HG03196 (cell line): ENCODE results near the gene BBIP1.
"Not testable (repeated sequence)": the region's sequence is repeated elsewhere in the genome, so short reads cannot be mapped to it uniquely, and the experiment has no call there.

Experiments used
- ATAC-seq: cut with Tn5 transposase; IDR thresholded peaks from one replicate; pipeline ENCODE4 v1.9.1; 2021; ENCODE audit not compliant: unreplicated experiment

BBIP1 gene

GRCh38 chr10:110923856-110924493, 5.0 kb upstream of the BBIP1 start:
- ATAC-seq, result peak; percentile 24

DNA sequence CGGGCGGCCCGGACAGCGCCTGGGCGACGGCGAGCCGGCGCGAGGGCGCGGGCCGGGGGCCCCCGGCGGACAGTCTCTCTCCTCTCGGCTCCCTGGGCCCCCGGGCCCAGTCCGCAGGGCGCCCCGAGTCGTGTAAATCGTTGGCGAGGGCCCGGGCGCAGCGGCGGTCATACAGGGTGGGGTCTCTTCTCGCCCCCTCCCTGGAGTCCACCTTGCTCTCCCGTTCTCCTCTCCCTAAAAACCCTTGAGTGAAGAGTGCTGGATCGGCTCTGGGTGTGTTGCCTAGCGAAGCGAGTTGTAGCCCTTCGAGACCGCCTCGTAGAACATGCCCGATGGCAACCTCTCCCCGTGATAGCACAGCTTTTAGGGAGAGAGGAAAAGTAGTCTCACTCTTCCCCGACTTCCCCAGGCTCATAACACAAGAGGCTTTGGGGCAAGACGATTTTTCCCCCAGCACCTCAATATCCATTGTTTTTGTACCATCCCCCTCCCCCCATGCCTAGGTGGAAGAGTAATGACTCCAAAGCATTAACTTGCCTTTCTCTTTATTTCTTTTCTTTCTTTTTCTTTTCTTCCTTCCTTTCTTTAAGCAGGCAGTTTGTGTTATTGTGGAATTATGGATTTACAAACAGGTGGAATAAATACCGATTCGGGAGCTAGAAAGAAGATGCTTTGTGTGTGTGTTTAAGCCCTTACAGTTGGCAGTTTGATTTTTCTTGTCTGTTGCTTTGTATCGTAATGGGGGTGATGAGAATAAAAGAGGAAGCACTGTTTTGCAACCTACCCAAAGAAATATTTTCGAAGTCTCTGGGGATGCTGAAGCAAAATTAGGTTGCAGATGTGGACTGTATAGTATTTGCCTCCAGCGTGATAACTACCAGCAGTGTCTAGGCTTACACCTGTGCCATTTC, 1.2 kb upstream of the BBIP1 start:
- ATAC-seq, result peak; percentile 20

DNA sequence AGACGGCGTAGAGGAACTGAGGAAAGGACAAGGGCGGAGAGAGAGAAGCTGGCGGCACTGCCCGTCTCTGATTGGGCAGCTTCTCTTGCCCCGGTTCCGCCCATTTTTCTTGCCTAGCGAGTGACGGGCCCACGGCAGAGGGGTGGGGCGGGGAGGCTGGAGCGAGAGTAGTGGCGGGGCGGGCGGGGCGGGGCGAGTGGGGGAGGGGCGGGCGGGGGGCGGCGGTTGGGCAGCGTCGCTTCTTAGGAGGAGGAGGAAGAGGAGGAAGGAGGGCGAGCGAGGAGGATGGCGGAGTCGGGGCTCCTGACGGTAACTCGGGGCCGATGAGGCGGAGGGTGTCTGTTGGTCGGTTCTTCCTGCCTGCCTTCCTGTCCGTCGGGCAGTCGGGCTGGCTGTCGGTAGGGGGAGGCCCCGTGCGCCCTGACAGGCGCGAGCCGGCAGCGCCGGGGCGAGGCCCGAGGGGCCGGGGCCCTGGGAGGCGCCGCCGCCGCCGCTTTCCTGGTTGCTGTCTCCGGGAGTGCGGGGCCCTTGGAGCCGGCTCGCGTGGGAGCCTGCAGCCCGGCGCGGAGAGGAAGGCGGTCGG, 460 bp upstream of the BBIP1 start, which contains the start of gene SHOC2:
SHOC2 (plus strand) TSS at position 256 of the 583 bp plus-strand sequence. CDS start 44,755 bp downstream, outside the sequence.
- ATAC-seq, result peak; percentile 21

DNA sequence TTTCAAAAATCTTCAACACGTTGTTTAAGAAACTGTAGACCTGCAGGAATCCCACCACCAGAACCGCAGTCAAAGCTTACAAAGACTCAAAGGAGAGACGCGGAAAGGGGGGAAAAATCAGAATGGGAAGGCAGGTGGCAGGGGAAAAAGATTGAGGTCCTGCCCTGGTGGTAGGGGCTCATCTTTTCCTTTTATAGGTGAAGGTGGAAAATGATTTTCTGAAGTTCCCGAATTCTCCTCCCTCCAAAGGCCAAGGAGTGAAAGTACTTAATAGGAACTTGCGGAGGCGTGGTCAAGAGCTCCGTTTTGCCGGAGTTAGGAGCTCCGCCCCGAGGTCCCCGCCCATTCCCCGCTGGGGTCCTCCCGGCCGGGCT, 724 bp downstream of the BBIP1 start:
- no peak for ATAC-seq

- ATAC-seq, result no peak
Measured at GRCh38 chr10:110916554-110917346, 2.2 kb downstream of the BBIP1 start.

DNA sequence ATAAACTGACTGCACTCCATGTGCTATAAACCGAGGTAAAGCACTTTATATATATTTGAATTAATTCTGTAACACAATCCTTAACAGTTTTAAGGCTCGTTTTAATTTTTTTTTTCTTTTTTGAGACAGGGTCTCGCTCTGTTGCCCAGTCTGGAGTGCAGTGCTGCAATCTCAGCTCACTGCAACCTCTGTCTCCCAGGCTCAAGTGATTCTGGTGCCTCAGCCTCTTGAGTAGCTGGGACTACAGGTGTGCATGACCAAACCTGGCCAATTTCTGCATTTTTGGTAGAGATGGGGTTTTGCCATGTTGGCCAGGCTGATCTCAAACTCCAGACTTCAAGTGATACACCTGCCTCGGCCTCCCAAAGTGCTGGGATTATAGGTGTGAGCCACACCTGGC, 3.4 kb downstream of the BBIP1 start:
- not testable (repeated sequence) for ATAC-seq

DNA sequence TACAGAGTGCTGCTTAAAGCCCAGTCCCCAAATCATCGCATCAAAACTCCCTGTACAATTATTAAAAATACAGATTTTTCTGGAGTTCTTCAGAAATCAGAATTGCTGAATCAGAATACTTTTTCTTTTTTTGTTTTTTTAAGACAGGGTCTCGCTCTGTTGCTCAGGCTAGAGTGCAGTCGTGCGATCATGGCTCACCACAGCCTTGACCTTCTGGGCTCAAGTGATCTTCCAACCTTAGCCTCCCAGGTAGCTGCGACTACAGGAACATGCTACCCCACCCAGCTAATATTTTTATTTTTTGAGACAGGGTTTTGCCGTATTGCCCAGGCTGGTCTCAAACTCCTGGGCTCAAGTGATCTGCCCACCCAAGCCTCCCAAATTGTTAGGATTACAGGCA, 3.9 kb downstream of the BBIP1 start:
- ATAC-seq, result no peak

DNA sequence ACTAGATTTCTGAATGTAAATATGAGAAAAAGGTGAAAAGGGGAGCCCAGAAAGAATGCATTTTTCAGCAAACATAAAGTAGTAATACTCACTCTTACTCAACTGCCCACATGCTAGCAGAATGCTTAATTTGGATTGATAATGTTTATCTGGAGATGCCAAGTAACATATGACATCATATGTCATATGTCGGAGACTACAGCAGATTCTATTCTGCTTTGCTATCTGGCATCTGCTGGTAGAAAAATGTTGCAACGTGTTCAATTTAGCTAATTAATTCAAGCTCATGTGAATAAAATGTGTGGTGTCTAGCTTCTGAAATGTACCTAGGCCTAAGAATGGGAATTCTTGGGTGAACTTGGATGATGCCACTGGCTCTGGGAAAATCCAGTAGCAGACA, 4.5 kb downstream of the BBIP1 start:
- ATAC-seq, result no peak

DNA sequence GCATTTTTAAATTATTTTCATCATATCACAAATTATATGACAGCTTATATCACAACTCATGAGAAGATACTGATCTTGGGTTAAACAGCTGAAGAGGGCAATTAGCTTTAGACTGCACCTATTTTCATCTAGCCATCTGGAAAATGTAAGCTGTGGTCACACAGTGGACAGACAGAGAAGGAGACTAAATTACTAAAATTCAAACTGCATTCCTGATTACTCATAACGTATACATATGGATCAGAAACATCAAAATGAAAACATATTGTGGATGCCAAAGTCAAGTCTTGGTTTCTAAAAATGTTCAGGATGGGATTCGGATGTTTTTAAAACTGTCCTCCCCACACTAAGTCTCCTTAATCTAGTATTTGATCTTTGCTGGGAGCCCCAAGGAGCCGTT, 6.6 kb downstream of the BBIP1 start:
- ATAC-seq, result no peak

DNA sequence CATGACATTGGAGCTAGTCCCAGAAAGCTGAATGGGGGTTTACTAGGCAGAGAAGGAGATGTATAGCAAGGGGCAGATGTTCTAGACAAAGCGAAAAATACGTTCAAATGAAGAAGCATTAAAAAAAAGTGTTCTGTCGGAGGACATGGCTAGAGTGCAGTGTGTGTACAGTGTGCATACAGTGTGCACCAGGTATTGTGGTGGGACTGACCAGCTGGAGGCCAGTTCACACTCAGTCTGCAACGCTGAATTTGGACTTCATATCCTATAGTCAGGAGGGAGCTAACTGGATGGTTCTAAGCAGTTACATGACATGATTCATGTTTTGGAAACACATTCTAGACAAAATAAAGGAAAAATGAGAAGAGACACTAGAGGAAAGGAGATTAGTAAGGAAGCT, 8.8 kb downstream of the BBIP1 start:
- ATAC-seq, result no peak

DNA sequence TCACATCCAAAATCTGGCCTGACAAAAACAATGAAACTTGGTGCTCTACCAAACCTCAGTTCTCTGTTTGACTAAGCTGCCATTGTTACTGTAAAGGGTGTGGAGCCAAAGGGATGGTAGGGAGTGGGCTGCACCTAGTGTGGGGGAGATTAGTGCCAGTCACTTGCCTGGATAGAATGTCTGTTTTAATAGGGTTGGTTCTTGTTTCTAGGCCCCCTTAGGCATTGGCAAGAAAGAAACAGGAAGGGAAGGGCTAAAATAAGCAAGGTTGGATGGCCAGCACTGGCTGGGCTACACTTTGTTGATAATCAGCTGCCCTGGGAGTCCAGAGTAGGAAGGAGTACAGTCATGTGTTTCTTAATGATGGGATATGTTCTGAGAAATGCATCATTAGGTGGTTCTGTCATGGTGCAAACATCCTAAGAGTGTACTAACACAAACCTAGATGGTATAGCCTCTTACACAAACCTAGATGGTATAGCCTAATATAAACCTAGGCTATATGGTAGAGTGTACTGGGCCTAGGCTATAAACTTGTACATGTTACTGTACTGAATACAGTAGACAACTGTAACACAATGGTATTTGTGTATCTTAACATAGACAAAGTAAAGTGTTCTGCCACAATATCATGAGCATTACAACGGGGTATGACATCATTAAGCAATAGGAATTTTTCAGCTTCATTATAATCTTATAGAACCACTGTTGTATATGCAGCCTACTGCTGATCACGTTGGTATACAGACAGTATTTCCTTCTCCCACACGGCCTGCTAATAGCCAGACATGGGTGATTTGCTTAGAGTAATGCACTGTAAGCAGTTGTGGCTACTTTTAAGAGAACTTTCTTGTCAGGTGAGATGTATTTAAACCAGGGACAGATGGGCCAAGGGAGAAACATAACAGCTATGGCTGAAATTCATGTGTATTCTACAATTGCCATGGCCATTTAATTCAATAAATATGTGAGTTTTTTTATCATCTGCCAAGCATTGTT, 15.4 kb downstream of the BBIP1 start:
- no peak for ATAC-seq

GRCh38 chr10:110901954-110902819, 16.8 kb downstream of the BBIP1 start:
- ATAC-seq, result no peak

GRCh38 chr10:110900983-110901382, 18.0 kb downstream of the BBIP1 start:
- ATAC-seq, result no peak

DNA sequence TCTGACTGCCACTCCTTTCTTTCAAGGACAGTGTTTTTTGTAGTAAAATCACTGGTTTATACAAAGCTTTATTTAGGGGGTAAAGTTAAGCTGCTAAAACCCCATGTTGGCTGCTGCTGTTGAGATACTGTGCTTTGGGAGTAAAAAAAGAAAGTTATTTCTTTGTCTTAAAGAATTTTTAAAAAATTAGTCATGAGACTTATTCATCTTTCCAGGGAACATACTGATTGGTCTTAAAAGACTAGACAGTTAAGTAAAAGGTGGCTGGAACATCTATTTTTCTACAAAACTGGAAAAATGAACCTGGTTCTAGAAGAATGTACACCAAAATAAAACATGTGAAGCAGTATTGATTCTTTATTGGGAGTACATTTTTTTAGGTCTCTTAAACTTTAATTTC, 20.6 kb downstream of the BBIP1 start:
- ATAC-seq, result no peak

DNA sequence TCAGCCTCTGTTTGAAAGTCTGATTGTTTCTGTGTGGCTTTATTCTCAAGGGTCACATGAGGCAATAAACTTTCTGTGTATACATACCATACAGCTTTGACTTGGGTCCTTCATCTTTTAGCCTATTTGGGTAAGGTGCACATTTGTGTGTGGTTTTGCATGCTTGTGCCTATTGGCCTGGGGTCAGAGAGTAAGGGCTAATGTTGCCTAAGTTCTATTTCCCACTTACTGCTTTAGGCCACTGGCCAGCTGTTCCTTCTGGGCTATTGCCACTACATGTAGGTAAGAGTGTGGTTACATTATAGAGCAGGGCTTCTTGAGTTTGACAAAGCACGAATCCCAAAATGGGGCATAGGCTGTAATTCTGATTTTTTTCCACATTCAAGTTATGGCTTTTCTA, 21.8 kb downstream of the BBIP1 start:
- ATAC-seq, result no peak

DNA sequence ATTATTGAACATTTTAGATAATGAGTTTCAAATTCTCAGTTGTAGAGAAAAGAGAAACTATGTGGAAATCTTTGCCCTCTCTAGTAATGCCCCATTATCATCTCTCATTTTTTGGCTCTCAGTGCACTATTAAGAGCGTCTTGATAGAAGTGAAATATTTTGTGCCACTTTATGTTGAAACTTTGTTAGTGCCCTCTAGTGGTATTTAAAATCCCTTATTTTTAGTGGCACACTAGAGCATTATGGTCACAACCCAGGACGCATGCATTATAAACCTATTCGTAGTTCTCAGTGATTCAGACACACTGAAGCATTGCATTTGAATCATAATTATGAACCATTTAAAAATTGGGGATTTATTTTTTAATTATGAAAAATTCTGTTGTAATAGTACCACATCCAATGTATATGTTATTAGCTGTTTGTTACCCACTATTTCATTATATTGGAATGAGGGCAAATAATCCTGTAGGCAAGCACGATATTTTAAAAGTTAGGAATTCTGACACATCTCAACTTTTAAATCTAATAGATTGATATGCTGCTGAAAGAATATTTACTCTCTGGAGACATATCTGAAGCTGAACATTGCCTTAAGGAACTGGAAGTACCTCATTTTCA, 25.3 kb downstream of the BBIP1 start:
- ATAC-seq, result peak; percentile 83

- no peak for ATAC-seq
Measured at GRCh38 chr10:110892602-110893288, 26.2 kb downstream of the BBIP1 start.

GRCh38 chr10:110887560-110887959, 31.4 kb downstream of the BBIP1 start:
- no peak for ATAC-seq
